BLaER1 treated with 17β-estradiol and CSF1 and Interleukin-3, amounts not matched to agents 10 nM and 100 nM (cell line): ENCODE measurements around the gene ACSF3.

Source experiments
- H3K27ac ChIP-seq, 11 experiments: shearing (Covaris generic); formaldehyde crosslinking; 2 replicates each; pipeline ENCODE4 v1.8.1; 2022
- H3K27me3 ChIP-seq, 11 experiments: shearing (Covaris generic); formaldehyde crosslinking; 2 replicates each; pipeline ENCODE4 v1.8.1; 2022
- H3K36me3 ChIP-seq, 11 experiments: shearing (Covaris generic); formaldehyde crosslinking; 2 replicates each; pipeline ENCODE4 v1.8.1; 2022
- H3K4me1 ChIP-seq, 10 experiments: shearing (Covaris generic); formaldehyde crosslinking; 2 replicates each; pipeline ENCODE4 v1.8.1; 2022
- H3K4me2 ChIP-seq, 11 experiments: shearing (Covaris generic); formaldehyde crosslinking; 2 replicates each; pipeline ENCODE4 v1.8.1; 2022
- H3K4me3 ChIP-seq, 10 experiments: shearing (Covaris generic); formaldehyde crosslinking; 2 replicates each; pipeline ENCODE4 v1.8.1; 2022
- H3K9ac ChIP-seq, 11 experiments: shearing (Covaris generic); formaldehyde crosslinking; 2 replicates each; pipeline ENCODE4 v1.8.1; 2022
- H3K9me3 ChIP-seq, 11 experiments: shearing (Covaris generic); formaldehyde crosslinking; replicated peaks in 1 of 11; 2 replicates each; pipeline ENCODE4 v1.8.1; 2022
- H4K20me1 ChIP-seq, 11 experiments: shearing (Covaris generic); formaldehyde crosslinking; 2 replicates each; pipeline ENCODE4 v1.8.1; 2022
- Cebpa-rat ChIP-seq, 11 experiments: shearing (Covaris generic); IDR thresholded peaks; 2 replicates each; pipeline ENCODE4 v1.8.1; 2022

Gene ACSF3

GRCh38 chr16:89169778-89170177 lies 76.1 kb downstream of the ACSF3 start:
- Histone ChIP-seq H3K4me1 (peaks cover 52 to 79% (median 77%) of the 10 kb centered on the region in 10 experiments), H3K36me3 (no peaks in the 10 kb centered on the region), H3K4me2 (peak overlapping the region; percentile 44 to 95 (median 93); a peak in 21 of 22 replicates), H3K4me3 (peak overlapping the region in 1 of 10 experiments; percentile 3; a peak in 1 of 20 replicates), H3K27me3 (peaks cover 0 to 17% (median 0%) of the 10 kb centered on the region in 11 experiments; a peak in 9 of 22 replicates), H4K20me1 (peaks cover 0 to 48% (median 10%) of the 10 kb centered on the region in 11 experiments; a peak in 10 of 22 replicates), H3K9me3 (no peaks in the 10 kb centered on the region), H3K9ac (peak overlapping the region in 3 of 11 experiments; percentile 0 to 27 (median 25); a peak in 5 of 22 replicates), H3K27ac (no peak overlapping the region)
- TF ChIP-seq Cebpa-rat (IDR thresholded peaks at IDR 0.05) = no peak

GRCh38 chr16:89170346-89171215 lies 76.9 kb downstream of the ACSF3 start:
- H3K36me3 ChIP-seq = no peaks in the 10 kb centered on the region
- H3K4me3 ChIP-seq = peak overlapping the region in 8 of 10 experiments; percentile 18 to 62 (median 42); a peak in 11 of 20 replicates
- peaks cover 61 to 87% (median 85%) of the 10 kb centered on the region in 10 experiments for H3K4me1 ChIP-seq
- TF ChIP-seq Cebpa-rat (IDR thresholded peaks at IDR 0.05) = no peak
- no peaks in the 10 kb centered on the region for H3K9me3 ChIP-seq
- H4K20me1 ChIP-seq = peaks cover 0 to 48% (median 10%) of the 10 kb centered on the region in 11 experiments; a peak in 10 of 22 replicates
- H3K27ac ChIP-seq = peak overlapping the region in 1 of 11 experiments; percentile 28; a peak in 1 of 22 replicates
- peak overlapping the region in 9 of 11 experiments; percentile 25 to 55 (median 42); a peak in 11 of 22 replicates for H3K9ac ChIP-seq
- H3K4me2 ChIP-seq = peak overlapping the region; percentile 74 to 95 (median 93)
- peaks cover 0 to 17% (median 0%) of the 10 kb centered on the region in 11 experiments; a peak in 9 of 22 replicates for H3K27me3 ChIP-seq

GRCh38 chr16:89171216-89172170 lies 77.8 kb downstream of the ACSF3 start, which contains the start of gene CDH15:
Gene CDH15, plus strand, starts transcription at chr16:89171748. Its CDS starts 84 bp downstream, at chr16:89171832.
- TF ChIP-seq Cebpa-rat (IDR thresholded peaks at IDR 0.05) = no peak
- Histone ChIP-seq H3K9me3 (no peaks in the 10 kb centered on the region), H4K20me1 (peaks cover 0 to 54% (median 10%) of the 10 kb centered on the region in 11 experiments; a peak in 10 of 22 replicates), H3K4me2 (peak within 1 kb of the TSS; percentile 86 to 96 (median 93)), H3K9ac (peak within 1 kb of the TSS in 9 of 11 experiments; percentile 34 to 67 (median 46); a peak in 16 of 22 replicates), H3K4me1 (peaks cover 69 to 96% (median 95%) of the 10 kb centered on the region in 10 experiments), H3K27ac (peak within 1 kb of the TSS in 1 of 11 experiments; percentile 28; a peak in 1 of 22 replicates), H3K36me3 (no peaks in the 10 kb centered on the region), H3K27me3 (peaks cover 0 to 17% (median 0%) of the 10 kb centered on the region in 11 experiments; a peak in 9 of 22 replicates), H3K4me3 (peak within 1 kb of the TSS in 8 of 10 experiments; percentile 18 to 62 (median 42); a peak in 12 of 20 replicates)

GRCh38 chr16:89172171-89172527 lies 78.5 kb downstream of the ACSF3 start:
- Histone ChIP-seq H3K36me3 (no peaks in the 10 kb centered on the region), H3K27ac (no peak overlapping the region), H3K9ac (peak overlapping the region in 7 of 11 experiments; percentile 12 to 67 (median 42); a peak in 12 of 22 replicates), H3K4me2 (peak overlapping the region; percentile 76 to 96 (median 88)), H3K4me1 (peaks cover 65 to 96% (median 93%) of the 10 kb centered on the region in 10 experiments), H3K4me3 (peak overlapping the region in 1 of 10 experiments; percentile 38; a peak in 1 of 20 replicates), H3K27me3 (peaks cover 0 to 17% (median 0%) of the 10 kb centered on the region in 11 experiments; a peak in 9 of 22 replicates), H4K20me1 (peaks cover 0 to 54% (median 10%) of the 10 kb centered on the region in 11 experiments; a peak in 10 of 22 replicates), H3K9me3 (no peaks in the 10 kb centered on the region)
- TF ChIP-seq Cebpa-rat (IDR thresholded peaks at IDR 0.05) = no peak

- no peak for TF ChIP-seq Cebpa-rat (IDR thresholded peaks at IDR 0.05)
- peaks cover 0 to 54% (median 10%) of the 10 kb centered on the region in 11 experiments; a peak in 10 of 22 replicates for H4K20me1 ChIP-seq
- 0 out of 20 replicates have a peak overlapping the region, but pooled peaks of 1 of the 10 experiments have one; percentile 38 for H3K4me3 ChIP-seq
- H3K4me1 ChIP-seq = peaks cover 60 to 96% (median 91%) of the 10 kb centered on the region in 10 experiments
- H3K27ac ChIP-seq = no peak overlapping the region
- peak overlapping the region in 9 of 11 experiments; percentile 27 to 67 (median 34); a peak in 12 of 22 replicates for H3K9ac ChIP-seq
- no peaks in the 10 kb centered on the region for H3K9me3 ChIP-seq
- peaks cover 0 to 17% (median 0%) of the 10 kb centered on the region in 11 experiments; a peak in 9 of 22 replicates for H3K27me3 ChIP-seq
- peak overlapping the region; percentile 76 to 96 (median 88) for H3K4me2 ChIP-seq
- no peaks in the 10 kb centered on the region for H3K36me3 ChIP-seq
Measured at GRCh38 chr16:89172528-89173173, 79.0 kb downstream of the ACSF3 start.

GRCh38 chr16:89173174-89173921 lies 79.7 kb downstream of the ACSF3 start:
- peaks cover 59 to 90% (median 85%) of the 10 kb centered on the region in 10 experiments for H3K4me1 ChIP-seq

More at GRCh38 chr16:89173174-89173921, 79.7 kb downstream of the ACSF3 start:
- Histone ChIP-seq H3K36me3 (no peaks in the 10 kb centered on the region), H4K20me1 (peaks cover 0 to 54% (median 10%) of the 10 kb centered on the region in 11 experiments; a peak in 10 of 22 replicates), H3K9ac (peak overlapping the region in 8 of 11 experiments; percentile 27 to 67 (median 38); a peak in 7 of 22 replicates), H3K9me3 (no peaks in the 10 kb centered on the region), H3K27me3 (peaks cover 0 to 17% (median 0%) of the 10 kb centered on the region in 11 experiments; a peak in 9 of 22 replicates), H3K4me3 (no peak overlapping the region), H3K4me2 (peak overlapping the region; percentile 76 to 96 (median 88)), H3K27ac (0 out of 22 replicates have a peak overlapping the region, but pooled peaks of 1 of the 11 experiments have one; percentile 6)
- no peak for TF ChIP-seq Cebpa-rat (IDR thresholded peaks at IDR 0.05)
